Measurements from ENCODE around the gene RPH3AL.
"Not testable (repeated sequence)": the region's sequence is repeated elsewhere in the genome, so short reads cannot be mapped to it uniquely, and the experiment has no call there.

RPH3AL gene

GRCh38 chr17:279331-279730 lies 73.3 kb downstream of the RPH3AL start:
- DNase-seq = no peak

GRCh38 chr17:278676-279059 lies 73.9 kb downstream of the RPH3AL start:
- no peak for DNase-seq

GRCh38 chr17:278055-278675 lies 74.4 kb downstream of the RPH3AL start:
- DNase-seq = no peak

- DNase-seq = no peak
These were observed 77.7 kb downstream of the RPH3AL start for GRCh38 chr17:274902-275301.

- DNase-seq = no peak
These were observed 78.4 kb downstream of the RPH3AL start for GRCh38 chr17:273981-274832.

GRCh38 chr17:272856-273255 lies 79.8 kb downstream of the RPH3AL start:
- DNase-seq = not testable (repeated sequence)

GRCh38 chr17:271928-272623 lies 80.5 kb downstream of the RPH3AL start:
- DNase-seq = not testable (repeated sequence)

- no peak for DNase-seq
These were observed 82.7 kb downstream of the RPH3AL start for GRCh38 chr17:269616-270514.

GRCh38 chr17:266701-267667 lies 85.6 kb downstream of the RPH3AL start:
- no peak for DNase-seq

- no peak for DNase-seq
These were observed 86.4 kb downstream of the RPH3AL start for GRCh38 chr17:266219-266618.

- DNase-seq = no peak
These were observed 86.9 kb downstream of the RPH3AL start for GRCh38 chr17:265718-266117.

- DNase-seq = no peak
These were observed 88.8 kb downstream of the RPH3AL start for GRCh38 chr17:263773-264172.

- DNase-seq = no peak
These were observed 89.3 kb downstream of the RPH3AL start for GRCh38 chr17:263271-263670.

- DNase-seq = no peak
These were observed 91.0 kb downstream of the RPH3AL start for GRCh38 chr17:261635-262034.

GRCh38 chr17:260944-261343 lies 91.7 kb downstream of the RPH3AL start:
- DNase-seq = no peak

- DNase-seq = no peak
These were observed 92.4 kb downstream of the RPH3AL start for GRCh38 chr17:260031-260791.

- no peak for DNase-seq
These were observed 93.1 kb downstream of the RPH3AL start for GRCh38 chr17:259341-259976.

- DNase-seq = no peak
These were observed 93.7 kb downstream of the RPH3AL start for GRCh38 chr17:258906-259305.

- no peak for DNase-seq
These were observed 94.4 kb downstream of the RPH3AL start for GRCh38 chr17:258045-258734.
